ENCODE results near the gene ERAS.

The ERAS gene

GRCh38 chrX:48792219-48792618 is 34.1 kb upstream of the ERAS start:
- ChIA-PET POLR2A (interaction anchor here (1.5 kb wide), 1 partner anchor 9 kb away, joined by 5 read pairs; the partner anchor contains the start of gene HDAC6), CTCF (no interaction called here)
- no peak for DNase-seq (ENCODE audit: extremely low spot score)
- no peak for TF ChIP-seq LEF1 (IDR thresholded peaks at IDR 0.05; ENCODE audit: borderline replicate concordance)
- no peak for TF ChIP-seq FOXA1 (IDR thresholded peaks at IDR 0.05)
- no peak for TF ChIP-seq ZNF384 (IDR thresholded peaks at IDR 0.05)
- TF ChIP-seq HDGF (IDR thresholded peaks at IDR 0.05; ENCODE audit: borderline replicate concordance) = no peak
- TF ChIP-seq ELF4 (IDR thresholded peaks at IDR 0.05) = no peak
- TF ChIP-seq NFRKB (IDR thresholded peaks at IDR 0.05) = no peak
- TF ChIP-seq SP1 (IDR thresholded peaks at IDR 0.05) = no peak
- TF ChIP-seq CTBP1 (IDR thresholded peaks at IDR 0.05; ENCODE audit: borderline replicate concordance) = no peak
- no peak for TF ChIP-seq L3MBTL2 (conservative IDR thresholded peaks at IDR 0.05)
- no peak for TF ChIP-seq FOXM1 (IDR thresholded peaks at IDR 0.05; ENCODE audit: borderline replicate concordance)
- no peak for TF ChIP-seq FOXK2 (IDR thresholded peaks at IDR 0.05)
- TF ChIP-seq ARNT (IDR thresholded peaks at IDR 0.05) = no peak
- no peak for TF ChIP-seq PKNOX1 (IDR thresholded peaks at IDR 0.05)
- TF ChIP-seq SUZ12 (IDR thresholded peaks at IDR 0.05) = no peak
- no peak for TF ChIP-seq TARDBP (IDR thresholded peaks at IDR 0.05)
- no peak for TF ChIP-seq BHLHE40 (IDR thresholded peaks at IDR 0.05; ENCODE audit: borderline replicate concordance)

GRCh38 chrX:48793935-48794334 is 32.4 kb upstream of the ERAS start:
- ChIA-PET CTCF (no interaction called here), POLR2A (no interaction called here)
- DNase-seq (ENCODE audit: extremely low spot score) = no peak
- TF ChIP-seq ARNT (IDR thresholded peaks at IDR 0.05) (no peak), SP1 (IDR thresholded peaks at IDR 0.05) (no peak), BHLHE40 (IDR thresholded peaks at IDR 0.05; ENCODE audit: borderline replicate concordance) (no peak), CTBP1 (IDR thresholded peaks at IDR 0.05; ENCODE audit: borderline replicate concordance) (no peak), FOXA1 (IDR thresholded peaks at IDR 0.05) (no peak), HDGF (IDR thresholded peaks at IDR 0.05; ENCODE audit: borderline replicate concordance) (no peak), L3MBTL2 (conservative IDR thresholded peaks at IDR 0.05) (no peak), PKNOX1 (IDR thresholded peaks at IDR 0.05) (no peak), LEF1 (IDR thresholded peaks at IDR 0.05; ENCODE audit: borderline replicate concordance) (no peak), ELF4 (IDR thresholded peaks at IDR 0.05) (no peak), ZNF384 (IDR thresholded peaks at IDR 0.05) (no peak), NFRKB (IDR thresholded peaks at IDR 0.05) (no peak), TARDBP (IDR thresholded peaks at IDR 0.05) (no peak), SUZ12 (IDR thresholded peaks at IDR 0.05) (no peak)

GRCh38 chrX:48794340-48794910 is 31.9 kb upstream of the ERAS start:
- ChIA-PET POLR2A (no interaction called here), CTCF (no interaction called here)
- DNase-seq (ENCODE audit: extremely low spot score) = no peak
- no peak for TF ChIP-seq L3MBTL2 (conservative IDR thresholded peaks at IDR 0.05)
- no peak for TF ChIP-seq ZNF384 (IDR thresholded peaks at IDR 0.05)
- no peak for TF ChIP-seq PKNOX1 (IDR thresholded peaks at IDR 0.05)
- TF ChIP-seq CTBP1 (IDR thresholded peaks at IDR 0.05; ENCODE audit: borderline replicate concordance) = no peak
- no peak for TF ChIP-seq LEF1 (IDR thresholded peaks at IDR 0.05; ENCODE audit: borderline replicate concordance)
- TF ChIP-seq SP1 (IDR thresholded peaks at IDR 0.05) = no peak
- no peak for TF ChIP-seq BHLHE40 (IDR thresholded peaks at IDR 0.05; ENCODE audit: borderline replicate concordance)
- no peak for TF ChIP-seq TARDBP (IDR thresholded peaks at IDR 0.05)
- no peak for TF ChIP-seq FOXK2 (IDR thresholded peaks at IDR 0.05)
- TF ChIP-seq ELF4 (IDR thresholded peaks at IDR 0.05) = no peak
- TF ChIP-seq ARNT (IDR thresholded peaks at IDR 0.05) = no peak
- no peak for TF ChIP-seq HDGF (IDR thresholded peaks at IDR 0.05; ENCODE audit: borderline replicate concordance)
- no peak for TF ChIP-seq SUZ12 (IDR thresholded peaks at IDR 0.05)
- no peak for TF ChIP-seq FOXA1 (IDR thresholded peaks at IDR 0.05)
- no peak for TF ChIP-seq FOXM1 (IDR thresholded peaks at IDR 0.05; ENCODE audit: borderline replicate concordance)
- no peak for TF ChIP-seq NFRKB (IDR thresholded peaks at IDR 0.05)

- no peak for DNase-seq (ENCODE audit: extremely low spot score)
- ChIA-PET CTCF (no interaction called here), POLR2A (no interaction called here)
- no peak for TF ChIP-seq LEF1 (IDR thresholded peaks at IDR 0.05; ENCODE audit: borderline replicate concordance)
- no peak for TF ChIP-seq PKNOX1 (IDR thresholded peaks at IDR 0.05)
- no peak for TF ChIP-seq FOXM1 (IDR thresholded peaks at IDR 0.05; ENCODE audit: borderline replicate concordance)
- no peak for TF ChIP-seq TARDBP (IDR thresholded peaks at IDR 0.05)
- no peak for TF ChIP-seq CTBP1 (IDR thresholded peaks at IDR 0.05; ENCODE audit: borderline replicate concordance)
- no peak for TF ChIP-seq L3MBTL2 (conservative IDR thresholded peaks at IDR 0.05)
- TF ChIP-seq ARNT (IDR thresholded peaks at IDR 0.05) = no peak
- no peak for TF ChIP-seq NFRKB (IDR thresholded peaks at IDR 0.05)
- no peak for TF ChIP-seq FOXK2 (IDR thresholded peaks at IDR 0.05)
- no peak for TF ChIP-seq ELF4 (IDR thresholded peaks at IDR 0.05)
- TF ChIP-seq SP1 (IDR thresholded peaks at IDR 0.05) = no peak
- TF ChIP-seq FOXA1 (IDR thresholded peaks at IDR 0.05) = no peak
Measured at GRCh38 chrX:48794911-48795515, 31.3 kb upstream of the ERAS start.

GRCh38 chrX:48798318-48798717 is 28.0 kb upstream of the ERAS start:
- ChIA-PET POLR2A (no interaction called here), CTCF (no interaction called here)
- TF ChIP-seq ARNT (IDR thresholded peaks at IDR 0.05) (no peak), ELF4 (IDR thresholded peaks at IDR 0.05) (no peak), FOXA1 (IDR thresholded peaks at IDR 0.05) (no peak), PKNOX1 (IDR thresholded peaks at IDR 0.05) (no peak), SP1 (IDR thresholded peaks at IDR 0.05) (no peak), BHLHE40 (IDR thresholded peaks at IDR 0.05; ENCODE audit: borderline replicate concordance) (no peak), NFRKB (IDR thresholded peaks at IDR 0.05) (no peak), FOXK2 (IDR thresholded peaks at IDR 0.05) (no peak), ZNF384 (IDR thresholded peaks at IDR 0.05) (no peak), TARDBP (IDR thresholded peaks at IDR 0.05) (no peak), SUZ12 (IDR thresholded peaks at IDR 0.05) (no peak)
- DNase-seq (ENCODE audit: extremely low spot score) = no peak
